PC-3 (cell line): Measurements from ENCODE around the gene MLLT10.

Experiments
- CTCF ChIP-seq: fragments of 300-600 bp; sonication (generic); conservative IDR thresholded peaks from 2 replicates; pipeline ENCODE4 v1.5.1; 2017; ENCODE audit warnings: antibody characterized with exemption, low read depth, mild to moderate bottlenecking, low read length
- EZH2 ChIP-seq: fragments of 300-600 bp; sonication (generic); IDR thresholded peaks from one replicate; pipeline ENCODE4 v1.6.1; 2017; ENCODE audit warnings: antibody characterized with exemption, mild to moderate bottlenecking, low read length; ENCODE audit not compliant: unreplicated experiment
- EZH2phosphoT487 ChIP-seq: fragments of 300-600 bp; sonication (generic); IDR thresholded peaks from 2 replicates; pipeline ENCODE4 v1.6.1; 2018; ENCODE audit warnings: mild to moderate bottlenecking, antibody characterized with exemption, low read length, borderline replicate concordance

DNA sequence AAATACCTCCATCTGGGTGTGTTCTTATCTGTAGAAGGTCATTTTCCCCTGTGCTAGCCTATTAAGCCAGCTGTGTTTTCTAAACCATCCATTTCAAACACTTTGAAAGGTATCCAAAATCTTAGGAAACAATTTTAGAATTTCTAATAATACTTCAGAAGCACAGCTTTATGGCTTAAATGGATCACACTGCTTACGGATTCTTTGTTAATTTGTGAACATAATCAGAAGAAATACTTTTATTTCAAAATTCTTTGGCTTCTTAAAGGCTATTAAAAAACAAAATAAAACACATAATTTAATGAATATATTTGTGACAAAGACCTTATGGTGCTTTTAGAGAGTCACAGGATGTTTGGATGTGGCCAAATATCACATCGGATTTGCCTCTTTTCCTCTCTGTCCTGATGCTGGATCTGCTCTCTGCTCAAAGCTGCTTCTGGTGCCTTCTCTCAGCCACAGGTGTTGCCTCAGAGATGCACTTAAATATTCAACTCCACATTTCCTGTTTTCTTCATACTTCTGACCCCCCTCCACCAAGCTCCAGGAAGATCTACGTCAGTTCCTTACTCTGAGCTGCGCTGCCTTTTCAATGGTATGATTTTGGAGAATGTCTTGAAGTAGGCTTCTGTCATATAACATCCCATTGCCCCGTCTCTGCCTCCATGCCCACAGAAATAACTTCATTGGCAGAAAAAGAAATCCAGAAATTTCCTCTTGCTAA, 230.6 kb downstream of the MLLT10 start:
- TF ChIP-seq CTCF, result no peak
- no peak for TF ChIP-seq EZH2phosphoT487
- TF ChIP-seq EZH2, result no peak
